ENCODE data around the gene FNDC3B.

GRCh38 chr3:172258624-172259023 is 219.2 kb downstream of the FNDC3B start:
- TF ChIP-seq REST (tag by site-specific recombination; IDR thresholded peaks at IDR 0.05) (no peak), CTCF (tag by site-specific recombination; IDR thresholded peaks at IDR 0.05) (no peak), GLIS1 (tag by site-specific recombination; IDR thresholded peaks at IDR 0.05) (no peak), ZNF274 (IDR thresholded peaks at IDR 0.05; ENCODE audit: low read length) (no peak), ZNF274 (tag by site-specific recombination; IDR thresholded peaks at IDR 0.05; ENCODE audit: borderline replicate concordance) (no peak), ZSCAN5A (tag by site-specific recombination; IDR thresholded peaks at IDR 0.05) (no peak), ZNF354C (tag by site-specific recombination; IDR thresholded peaks at IDR 0.05; ENCODE audit: borderline replicate concordance, low read depth) (no peak), ZNF768 (tag by site-specific recombination; IDR thresholded peaks at IDR 0.05) (no peak), SETDB1 (IDR thresholded peaks at IDR 0.05; ENCODE audit: insufficient read length, low read length) (no peak), ZNF621 (tag by site-specific recombination; IDR thresholded peaks at IDR 0.05) (no peak), ZNF549 (tag by site-specific recombination; IDR thresholded peaks at IDR 0.05) (no peak)
